ENCODE measurements around the gene SERINC5.
"Not testable (repeated sequence)": the region's sequence is repeated elsewhere in the genome, so short reads cannot be mapped to it uniquely, and the experiment has no call there.

The SERINC5 gene

DNA sequence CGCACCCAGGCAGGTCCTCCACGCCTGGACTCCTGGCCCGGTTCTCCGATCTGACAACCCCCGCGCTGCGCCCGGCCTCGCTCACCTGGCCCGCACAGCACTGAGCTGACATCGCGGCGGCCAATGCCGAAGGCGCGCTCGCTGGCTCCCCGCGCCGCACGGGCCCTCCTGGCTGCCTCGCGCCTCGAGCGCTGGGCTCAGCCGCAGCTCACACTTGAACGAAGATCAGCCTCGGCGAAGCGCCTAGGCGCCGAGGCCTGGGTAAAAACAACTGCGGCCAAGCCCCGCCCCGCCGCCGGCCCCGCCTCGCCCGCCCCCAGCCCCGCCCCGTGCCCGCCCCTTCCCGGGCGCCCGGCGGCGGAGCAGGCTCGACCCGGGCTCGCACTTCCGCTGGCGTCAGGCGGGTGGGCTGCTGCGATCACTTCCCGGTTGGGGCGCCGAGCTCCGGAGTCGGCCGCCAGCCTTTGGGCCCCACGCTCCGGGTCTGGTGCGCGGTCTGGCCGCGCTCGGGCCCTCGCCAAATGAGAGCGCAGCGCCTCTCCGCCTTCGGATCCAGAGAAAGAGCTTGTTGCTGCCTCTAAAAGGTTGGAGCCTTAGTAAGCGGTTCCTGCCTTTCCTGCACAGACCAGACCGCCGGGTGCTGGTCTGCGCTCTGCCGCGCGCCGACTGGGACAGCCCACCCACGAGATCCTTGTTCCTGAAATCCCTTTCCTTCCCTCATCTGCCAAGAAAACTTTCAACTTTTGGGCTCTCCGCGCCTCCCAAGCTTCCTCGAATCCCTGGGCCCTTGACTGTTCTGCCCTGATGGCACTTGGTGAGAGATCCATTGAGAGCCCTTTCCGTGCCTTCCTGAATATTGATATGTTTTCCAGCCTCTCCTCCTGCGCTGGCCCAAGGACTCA, at the start of gene SERINC5:
Gene SERINC5 (minus strand): TSS at position 238 of the 902 bp plus-strand sequence. CDS start 126 bp downstream, at position 112.
- Mint-ChIP-seq H3K36me3 (ENCODE audit: low read depth) (peaks cover 9% of the 10 kb centered on the region), H3K4me3 (peak within 1 kb of the TSS; percentile 100), H3K27me3 (no peaks in the 10 kb centered on the region), H3K9me3 (no peaks in the 10 kb centered on the region), H3K27ac (peak within 1 kb of the TSS; percentile 99), H3K4me1 (peaks cover 54% of the 10 kb centered on the region)
- ATAC-seq (peak; percentile 81), DNase-seq (peak; percentile 88)

DNA sequence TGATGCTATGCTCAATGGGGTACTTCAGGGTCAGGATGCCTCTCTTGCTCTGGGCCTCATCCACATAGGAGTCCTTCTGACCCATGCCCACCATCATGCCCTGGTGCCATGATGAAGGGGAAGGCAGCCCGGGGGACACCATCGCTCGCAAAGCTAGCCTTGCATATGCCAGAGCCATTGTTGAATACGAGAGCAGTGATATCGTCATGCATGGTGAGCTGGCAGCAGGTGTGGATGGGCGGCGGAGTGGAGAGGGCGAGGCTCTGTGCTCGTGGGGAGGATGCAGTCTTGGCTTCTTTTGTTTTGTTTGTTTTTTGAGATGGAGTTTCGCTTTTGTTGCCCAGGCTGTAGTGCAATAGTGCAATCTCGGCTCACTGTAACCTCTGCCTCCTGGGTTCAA, 46.8 kb upstream of the SERINC5 start:
- ATAC-seq (no peak), DNase-seq (no peak)
- Mint-ChIP-seq H3K4me1 (no peaks in the 10 kb centered on the region), H3K27ac (no peak overlapping the region), H3K4me3 (no peak overlapping the region), H3K9me3 (no peaks in the 10 kb centered on the region), H3K36me3 (ENCODE audit: low read depth) (no peaks in the 10 kb centered on the region), H3K27me3 (no peaks in the 10 kb centered on the region)

DNA sequence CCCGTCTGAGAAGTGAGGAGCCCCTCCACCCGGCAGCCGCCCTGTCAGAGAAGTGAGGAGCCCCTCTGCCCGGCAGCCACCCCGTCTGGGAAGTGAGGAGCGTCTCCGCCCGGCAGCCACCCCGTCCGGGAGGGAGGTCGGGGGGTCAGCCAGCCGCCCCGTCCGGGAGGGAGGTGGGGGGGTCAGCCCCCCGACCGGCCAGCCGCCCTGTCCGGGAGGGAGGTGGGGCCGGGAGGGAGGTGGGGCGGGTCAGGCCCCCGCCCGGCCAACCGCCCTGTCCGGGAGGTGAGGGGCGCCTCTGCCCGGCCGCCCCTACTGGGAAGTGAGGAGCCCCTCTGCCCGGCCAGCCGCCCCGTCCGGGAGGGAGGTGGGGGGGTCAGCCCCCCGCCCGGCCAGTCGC, 45.5 kb upstream of the SERINC5 start:
- not testable (repeated sequence) for ATAC-seq; H3K4me3 Mint-ChIP-seq; DNase-seq; H3K27me3 Mint-ChIP-seq; H3K4me1 Mint-ChIP-seq; H3K9me3 Mint-ChIP-seq; H3K27ac Mint-ChIP-seq; H3K36me3 Mint-ChIP-seq (ENCODE audit: low read depth)

DNA sequence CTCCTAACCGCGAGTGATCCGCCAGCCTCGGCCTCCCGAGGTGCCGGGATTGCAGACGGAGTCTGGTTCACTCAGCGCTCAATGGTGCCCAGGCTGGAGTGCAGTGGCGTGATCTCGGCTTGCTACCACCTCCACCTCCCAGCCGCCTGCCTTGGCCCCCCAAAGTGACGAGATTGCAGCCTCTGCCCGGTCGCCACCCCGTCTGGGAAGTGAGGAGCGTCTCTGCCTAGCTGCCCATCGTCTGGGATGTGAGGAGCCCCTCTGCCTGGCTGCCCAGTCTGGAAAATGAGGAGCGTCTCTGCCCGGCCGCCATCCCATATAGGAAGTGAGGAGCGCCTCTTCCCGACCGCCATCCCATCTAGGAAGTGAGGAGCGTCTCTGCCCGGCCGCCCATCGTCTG, 44.9 kb upstream of the SERINC5 start:
- H3K27me3 Mint-ChIP-seq; H3K4me1 Mint-ChIP-seq; ATAC-seq; DNase-seq; H3K36me3 Mint-ChIP-seq (ENCODE audit: low read depth); H3K27ac Mint-ChIP-seq; H3K9me3 Mint-ChIP-seq; H3K4me3 Mint-ChIP-seq: not testable (repeated sequence)

DNA sequence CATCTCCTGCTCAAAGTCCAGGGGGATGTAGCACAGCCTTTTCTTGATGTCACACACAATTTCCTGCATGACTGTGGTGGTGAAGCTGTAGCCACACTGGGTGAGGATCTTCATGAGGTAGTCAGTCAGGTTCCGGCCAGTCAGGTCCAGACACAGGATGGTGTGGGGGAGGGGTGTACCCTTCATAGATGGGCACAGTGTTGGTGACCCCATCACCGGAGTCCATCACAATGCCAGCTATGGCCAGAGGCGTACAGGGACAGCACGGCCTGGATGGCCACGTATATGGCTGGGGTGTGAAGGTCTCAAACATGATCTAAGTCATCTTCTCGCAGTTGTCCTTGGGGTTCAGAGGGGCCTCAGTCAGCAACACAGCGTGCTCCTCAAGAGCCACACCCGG, 44.3 kb upstream of the SERINC5 start:
- Mint-ChIP-seq H3K9me3 (no peaks in the 10 kb centered on the region), H3K4me3 (no peak overlapping the region), H3K27me3 (no peaks in the 10 kb centered on the region), H3K4me1 (no peaks in the 10 kb centered on the region), H3K36me3 (ENCODE audit: low read depth) (no peaks in the 10 kb centered on the region), H3K27ac (no peak overlapping the region)
- ATAC-seq = no peak
- DNase-seq = no peak

DNA sequence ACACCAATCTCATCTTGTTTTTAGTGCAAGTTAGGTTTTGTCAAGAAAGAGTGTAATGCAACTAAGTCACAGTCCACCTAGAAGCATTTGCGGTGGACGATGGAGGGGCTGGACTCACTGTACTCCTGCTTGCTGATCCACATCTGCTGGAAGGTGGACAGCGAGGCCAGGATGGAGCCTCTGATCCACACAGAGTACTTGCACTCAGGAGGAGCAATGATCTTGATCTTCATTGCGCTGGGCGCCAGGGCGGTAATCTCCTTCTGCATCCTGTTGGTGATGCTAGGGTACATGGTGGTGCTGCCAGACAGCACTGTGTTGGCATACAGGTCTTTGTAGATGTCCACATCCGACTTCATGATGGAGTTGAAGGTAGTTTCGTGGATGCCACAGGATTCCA, 43.8 kb upstream of the SERINC5 start:
- H3K36me3 Mint-ChIP-seq (ENCODE audit: low read depth) = no peaks in the 10 kb centered on the region
- no peak for ATAC-seq
- H3K4me3 Mint-ChIP-seq = no peak overlapping the region
- no peaks in the 10 kb centered on the region for H3K27me3 Mint-ChIP-seq
- H3K9me3 Mint-ChIP-seq = no peaks in the 10 kb centered on the region
- no peaks in the 10 kb centered on the region for H3K4me1 Mint-ChIP-seq
- no peak for DNase-seq
- no peak overlapping the region for H3K27ac Mint-ChIP-seq

DNA sequence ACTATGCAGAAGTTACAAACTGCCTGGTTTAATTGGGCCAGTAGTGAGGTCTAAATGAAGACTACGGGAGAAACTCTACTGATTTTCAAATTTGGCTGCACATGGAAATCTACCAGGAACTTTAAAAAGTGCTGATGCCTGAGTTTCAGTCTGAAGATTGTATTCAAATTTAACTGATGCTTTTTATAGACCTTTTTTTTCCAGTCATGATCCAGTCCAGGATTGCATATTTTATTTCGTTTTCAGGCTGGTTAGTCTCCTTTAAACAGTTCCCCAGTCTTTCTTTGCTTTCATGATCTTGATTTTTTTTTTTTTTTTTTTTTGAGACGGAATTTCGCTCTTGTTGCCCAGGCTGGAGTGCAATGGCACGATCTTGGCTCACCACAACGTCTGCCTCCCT, 40.3 kb upstream of the SERINC5 start:
- no peak for DNase-seq
- no peak for ATAC-seq
- Mint-ChIP-seq H3K27me3 (no peaks in the 10 kb centered on the region), H3K36me3 (ENCODE audit: low read depth) (no peaks in the 10 kb centered on the region), H3K4me1 (no peaks in the 10 kb centered on the region), H3K4me3 (no peak overlapping the region), H3K27ac (no peak overlapping the region), H3K9me3 (no peaks in the 10 kb centered on the region)

DNA sequence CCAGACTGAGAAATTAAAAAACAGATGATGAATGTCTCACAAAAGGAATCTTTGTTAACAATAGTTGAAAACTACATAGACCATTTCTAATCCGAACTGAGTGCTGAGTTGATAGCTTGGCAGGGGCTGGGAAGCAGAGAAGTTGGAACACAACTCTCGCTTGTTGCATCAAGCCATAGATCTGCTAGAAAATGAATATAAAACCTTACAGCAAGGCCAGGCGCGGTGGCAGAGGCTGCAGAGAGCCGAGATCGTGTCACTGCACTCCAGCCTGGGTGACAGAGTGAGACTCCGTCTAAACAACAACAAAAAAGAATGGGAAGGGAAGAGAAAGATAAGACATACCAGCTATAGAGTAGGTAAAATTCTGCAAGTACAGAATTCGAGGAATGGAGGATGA, 35.9 kb upstream of the SERINC5 start:
- ATAC-seq = no peak
- DNase-seq = no peak
- no peak overlapping the region for H3K27ac Mint-ChIP-seq
- no peaks in the 10 kb centered on the region for H3K4me1 Mint-ChIP-seq
- no peaks in the 10 kb centered on the region for H3K27me3 Mint-ChIP-seq
- H3K36me3 Mint-ChIP-seq (ENCODE audit: low read depth) = no peaks in the 10 kb centered on the region
- no peaks in the 10 kb centered on the region for H3K9me3 Mint-ChIP-seq
- no peak overlapping the region for H3K4me3 Mint-ChIP-seq

DNA sequence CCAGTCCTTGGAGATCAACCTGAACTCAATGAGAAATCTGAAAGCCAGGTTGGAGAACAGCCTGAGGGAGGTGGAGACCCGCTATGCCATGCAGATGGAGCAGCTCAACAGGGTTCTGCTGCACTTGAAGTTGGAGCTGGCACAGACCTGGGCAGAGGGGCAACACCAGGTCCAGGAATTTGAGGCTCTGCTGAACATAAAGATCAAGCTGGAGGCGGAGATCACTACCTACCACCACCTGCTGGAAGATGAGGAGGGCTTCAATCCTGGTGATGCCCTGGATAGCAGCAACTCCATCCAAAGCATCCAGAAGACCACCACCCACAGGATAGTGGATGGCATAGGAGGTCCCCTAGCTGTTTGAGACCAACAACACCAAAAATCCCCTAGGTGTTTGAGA, 33.5 kb upstream of the SERINC5 start:
- DNase-seq (no peak), ATAC-seq (no peak)
- H3K9me3 Mint-ChIP-seq = no peaks in the 10 kb centered on the region
- no peaks in the 10 kb centered on the region for H3K36me3 Mint-ChIP-seq (ENCODE audit: low read depth)
- H3K4me1 Mint-ChIP-seq = peaks cover 9% of the 10 kb centered on the region
- H3K27me3 Mint-ChIP-seq = no peaks in the 10 kb centered on the region
- H3K4me3 Mint-ChIP-seq = no peak overlapping the region
- H3K27ac Mint-ChIP-seq = no peak overlapping the region

DNA sequence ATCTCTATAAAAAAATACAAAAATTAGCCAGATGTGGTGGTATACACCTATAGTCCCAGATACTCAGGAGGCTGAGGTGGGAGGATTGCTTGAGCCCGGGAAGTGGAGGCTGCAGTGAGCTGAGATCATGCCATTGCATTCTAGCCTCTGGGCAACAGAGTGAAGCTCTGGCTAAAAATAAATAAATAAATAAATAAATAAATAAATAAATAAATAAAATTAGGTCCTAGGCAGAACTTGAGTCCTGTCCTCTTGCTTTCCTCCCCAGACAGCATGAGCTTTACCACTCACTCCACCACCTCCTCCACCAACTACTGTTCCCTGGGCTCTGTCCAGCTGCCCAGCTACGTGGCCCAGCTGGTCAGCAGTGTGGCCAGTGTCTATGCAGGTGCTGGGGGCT, 32.3 kb upstream of the SERINC5 start:
- Mint-ChIP-seq H3K36me3 (ENCODE audit: low read depth) (no peaks in the 10 kb centered on the region), H3K4me1 (peaks cover 16% of the 10 kb centered on the region), H3K27me3 (no peaks in the 10 kb centered on the region), H3K27ac (no peak overlapping the region), H3K9me3 (no peaks in the 10 kb centered on the region), H3K4me3 (no peak overlapping the region)
- ATAC-seq (no peak), DNase-seq (no peak)

DNA sequence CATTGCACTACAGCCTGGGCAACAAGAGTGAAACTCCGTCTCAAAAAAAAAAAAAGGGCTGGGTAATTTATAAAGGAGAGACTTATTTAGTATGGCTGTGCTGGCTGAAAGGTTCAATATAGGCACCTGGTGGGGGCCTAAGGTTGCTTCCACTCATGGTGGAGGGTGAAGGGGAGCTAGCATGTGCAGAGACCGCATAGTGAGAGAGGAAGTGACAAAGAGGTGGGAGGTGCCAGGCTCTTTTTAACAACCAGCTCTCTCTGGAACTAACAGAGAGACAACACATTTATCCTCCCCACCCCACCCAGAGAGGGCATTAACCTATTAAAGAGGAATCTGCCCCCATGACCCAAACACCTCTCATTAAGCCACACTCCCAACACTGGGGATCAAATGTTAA, 28.9 kb upstream of the SERINC5 start:
- Mint-ChIP-seq H3K27me3 (no peaks in the 10 kb centered on the region), H3K27ac (peak overlapping the region; percentile 82), H3K9me3 (no peaks in the 10 kb centered on the region), H3K36me3 (ENCODE audit: low read depth) (no peaks in the 10 kb centered on the region), H3K4me1 (peaks cover 19% of the 10 kb centered on the region), H3K4me3 (no peak overlapping the region)
- DNase-seq = no peak
- ATAC-seq = peak; percentile 88

DNA sequence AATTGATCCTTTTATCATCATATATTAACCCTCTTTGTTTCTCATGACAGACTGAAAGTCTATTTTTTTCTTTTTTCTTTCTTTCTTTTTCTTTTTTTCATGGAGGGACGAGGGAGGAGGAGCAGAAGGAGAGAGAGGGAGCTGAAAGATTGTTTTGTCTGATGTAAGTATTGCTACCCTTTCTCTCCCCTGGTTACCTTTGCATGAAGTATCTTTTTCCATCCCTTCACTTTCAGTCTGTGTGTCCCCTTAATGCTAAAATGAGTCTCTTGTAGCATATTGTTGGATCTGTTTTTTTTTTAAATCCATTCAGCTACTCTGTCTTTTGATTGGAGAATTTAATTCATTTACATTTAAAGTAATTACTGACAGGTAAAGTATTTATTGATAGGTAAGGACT, 27.5 kb upstream of the SERINC5 start:
- H3K4me3 Mint-ChIP-seq = no peak overlapping the region
- ATAC-seq = peak; percentile 72
- no peaks in the 10 kb centered on the region for H3K9me3 Mint-ChIP-seq
- H3K27ac Mint-ChIP-seq = peak overlapping the region; percentile 52
- no peaks in the 10 kb centered on the region for H3K27me3 Mint-ChIP-seq
- H3K36me3 Mint-ChIP-seq (ENCODE audit: low read depth) = no peaks in the 10 kb centered on the region
- peaks cover 19% of the 10 kb centered on the region for H3K4me1 Mint-ChIP-seq
- no peak for DNase-seq

DNA sequence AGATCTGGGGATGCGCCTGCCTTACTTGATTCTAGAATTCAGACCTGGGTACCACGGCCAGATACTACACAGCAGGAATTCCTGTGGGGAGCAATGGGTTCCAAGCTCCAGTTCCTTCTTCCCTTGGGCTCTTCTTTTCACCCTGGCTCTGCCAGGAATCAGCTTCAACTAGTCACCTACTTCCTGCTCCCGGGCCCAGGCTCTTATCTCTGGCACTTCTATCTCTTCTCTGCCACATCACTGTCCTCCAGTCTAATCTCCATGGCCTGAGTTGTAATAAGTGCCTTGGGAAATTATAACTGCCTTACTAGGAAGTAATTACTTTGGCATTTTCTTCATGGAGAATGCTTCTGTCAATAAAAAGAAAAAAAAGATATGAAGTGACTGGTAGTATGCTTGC, 26.2 kb upstream of the SERINC5 start:
- no peak overlapping the region for H3K27ac Mint-ChIP-seq
- no peaks in the 10 kb centered on the region for H3K36me3 Mint-ChIP-seq (ENCODE audit: low read depth)
- H3K27me3 Mint-ChIP-seq = no peaks in the 10 kb centered on the region
- H3K4me3 Mint-ChIP-seq = no peak overlapping the region
- DNase-seq = no peak
- peaks cover 19% of the 10 kb centered on the region for H3K4me1 Mint-ChIP-seq
- ATAC-seq = no peak
- H3K9me3 Mint-ChIP-seq = no peaks in the 10 kb centered on the region

DNA sequence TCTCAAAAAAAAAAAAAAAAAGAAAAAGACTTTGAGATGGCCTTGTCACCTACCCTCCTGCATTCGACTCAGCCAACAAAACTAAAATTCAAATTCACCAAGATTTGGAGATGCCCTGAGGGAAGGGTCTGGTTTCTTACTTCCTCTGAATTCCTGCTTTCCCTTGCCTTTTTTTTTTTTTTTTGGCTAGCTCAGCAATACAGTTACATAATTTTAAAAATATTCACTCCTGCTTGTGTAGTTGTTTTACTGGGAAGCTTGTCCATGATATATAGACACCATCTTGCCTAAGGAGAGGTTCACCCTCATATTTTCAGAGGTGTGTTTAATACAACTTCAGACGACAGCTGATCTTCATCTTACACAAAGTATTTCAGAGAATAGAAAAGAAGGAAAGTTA, 21.3 kb upstream of the SERINC5 start:
- Mint-ChIP-seq H3K27me3 (no peaks in the 10 kb centered on the region), H3K27ac (no peak overlapping the region), H3K36me3 (ENCODE audit: low read depth) (no peaks in the 10 kb centered on the region), H3K4me1 (peaks cover 2% of the 10 kb centered on the region), H3K4me3 (no peak overlapping the region), H3K9me3 (no peaks in the 10 kb centered on the region)
- ATAC-seq (no peak), DNase-seq (no peak)

DNA sequence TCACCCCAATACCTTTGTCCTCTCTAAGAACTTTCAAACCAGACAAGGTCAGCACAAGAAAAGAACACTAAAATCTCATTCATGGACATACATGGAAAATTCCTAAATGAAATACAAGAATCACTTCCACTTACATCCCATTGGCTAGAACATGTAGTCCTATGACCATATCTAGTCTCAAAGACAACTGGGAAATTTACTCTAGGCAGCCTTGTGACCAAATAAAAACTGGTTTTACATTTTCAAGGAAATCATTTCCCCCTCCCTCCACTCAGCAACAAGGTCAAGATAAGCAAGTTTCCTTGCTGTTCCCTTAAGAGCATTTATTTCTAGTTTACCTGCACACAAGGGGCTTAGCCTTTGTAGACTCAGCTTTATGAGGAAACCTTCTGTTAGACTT, 20.3 kb upstream of the SERINC5 start:
- Mint-ChIP-seq H3K27me3 (no peaks in the 10 kb centered on the region), H3K27ac (no peak overlapping the region)
- ATAC-seq = no peak

DNA sequence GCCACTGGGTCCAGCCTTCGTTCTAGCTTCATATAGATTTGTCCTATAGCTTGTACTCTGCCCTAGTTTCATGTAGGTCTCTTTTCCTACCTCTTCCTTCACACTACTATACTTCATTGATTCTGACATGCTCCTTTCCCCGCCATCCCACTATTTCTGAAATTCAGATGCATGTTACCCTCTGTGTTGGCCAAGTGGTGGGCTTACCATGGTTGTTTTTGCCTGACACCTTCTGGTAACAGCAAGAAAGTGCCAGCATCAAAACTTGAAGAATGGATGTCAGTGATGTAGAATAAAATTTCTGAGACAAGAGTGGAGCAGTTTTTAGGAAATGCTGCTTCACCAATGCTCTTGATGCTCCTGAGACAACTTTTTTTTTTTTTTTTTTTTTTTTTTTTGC, 19.5 kb upstream of the SERINC5 start:
- H3K36me3 Mint-ChIP-seq (ENCODE audit: low read depth) = no peaks in the 10 kb centered on the region
- H3K4me3 Mint-ChIP-seq = no peak overlapping the region
- H3K27ac Mint-ChIP-seq = no peak overlapping the region
- DNase-seq (no peak), ATAC-seq (peak; percentile 75)
- H3K4me1 Mint-ChIP-seq = peaks cover 15% of the 10 kb centered on the region
- H3K9me3 Mint-ChIP-seq = no peaks in the 10 kb centered on the region
- no peaks in the 10 kb centered on the region for H3K27me3 Mint-ChIP-seq

More for the DNA sequence above, 20.3 kb upstream of the SERINC5 start:
- Mint-ChIP-seq H3K9me3 (no peaks in the 10 kb centered on the region), H3K36me3 (ENCODE audit: low read depth) (no peaks in the 10 kb centered on the region), H3K4me3 (no peak overlapping the region), H3K4me1 (peaks cover 9% of the 10 kb centered on the region)
- no peak for DNase-seq

All from activated naive CD8-positive, alpha-beta T cell treated with anti-CD3 and anti-CD28 coated beads, Interleukin-2, amount 50 U/mL, for 24 hours (primary cell).